Measurements from ENCODE around the gene RCSD1.

GRCh38 chr1:167623951-167624350 lies 6.1 kb upstream of the RCSD1 start:
- TF ChIP-seq, protein P1, sequence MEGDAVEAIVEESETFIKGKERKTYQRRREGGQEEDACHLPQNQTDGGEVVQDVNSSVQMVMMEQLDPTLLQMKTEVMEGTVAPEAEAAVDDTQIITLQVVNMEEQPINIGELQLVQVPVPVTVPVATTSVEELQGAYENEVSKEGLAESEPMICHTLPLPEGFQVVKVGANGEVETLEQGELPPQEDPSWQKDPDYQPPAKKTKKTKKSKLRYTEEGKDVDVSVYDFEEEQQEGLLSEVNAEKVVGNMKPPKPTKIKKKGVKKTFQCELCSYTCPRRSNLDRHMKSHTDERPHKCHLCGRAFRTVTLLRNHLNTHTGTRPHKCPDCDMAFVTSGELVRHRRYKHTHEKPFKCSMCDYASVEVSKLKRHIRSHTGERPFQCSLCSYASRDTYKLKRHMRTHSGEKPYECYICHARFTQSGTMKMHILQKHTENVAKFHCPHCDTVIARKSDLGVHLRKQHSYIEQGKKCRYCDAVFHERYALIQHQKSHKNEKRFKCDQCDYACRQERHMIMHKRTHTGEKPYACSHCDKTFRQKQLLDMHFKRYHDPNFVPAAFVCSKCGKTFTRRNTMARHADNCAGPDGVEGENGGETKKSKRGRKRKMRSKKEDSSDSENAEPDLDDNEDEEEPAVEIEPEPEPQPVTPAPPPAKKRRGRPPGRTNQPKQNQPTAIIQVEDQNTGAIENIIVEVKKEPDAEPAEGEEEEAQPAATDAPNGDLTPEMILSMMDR (conservative IDR thresholded peaks at IDR 0.05; ENCODE audit: low read length) = no peak
- TF ChIP-seq EZH2phosphoT487 (IDR thresholded peaks at IDR 0.05; ENCODE audit: borderline replicate concordance) = no peak
